GM10847 (cell line): ENCODE results near the gene GNLY.

Experiments
- POLR2A ChIP-seq: IDR thresholded peaks from 2 replicates; pipeline ENCODE4 v1.6.1; 2011; ENCODE audit not compliant: insufficient read length; ENCODE audit errors: extremely low read depth

GNLY gene

GRCh38 chr2:85694052-85695025 lies at the start of gene GNLY:
Gene GNLY (plus strand): TSS chr2:85694358. CDS start chr2:85694419, 61 bp downstream.
- no peak for TF ChIP-seq POLR2A

GRCh38 chr2:85644909-85645308 lies 49.2 kb upstream of the GNLY start:
- TF ChIP-seq POLR2A = no peak

- no peak for TF ChIP-seq POLR2A
Observed at GRCh38 chr2:85646166-85646565, 48.0 kb upstream of the GNLY start.

- TF ChIP-seq POLR2A = no peak
Observed at GRCh38 chr2:85647823-85648526, 46.2 kb upstream of the GNLY start.

GRCh38 chr2:85648619-85649018 lies 45.5 kb upstream of the GNLY start:
- TF ChIP-seq POLR2A = no peak

- no peak for TF ChIP-seq POLR2A
Observed at GRCh38 chr2:85649201-85650190, 44.7 kb upstream of the GNLY start.

GRCh38 chr2:85650456-85650855 lies 43.7 kb upstream of the GNLY start:
- TF ChIP-seq POLR2A = no peak

- TF ChIP-seq POLR2A = no peak
Observed at GRCh38 chr2:85651097-85651496, 43.1 kb upstream of the GNLY start.

- TF ChIP-seq POLR2A = no peak
Observed at GRCh38 chr2:85652056-85652455, 42.1 kb upstream of the GNLY start.

GRCh38 chr2:85653996-85654395 lies 40.2 kb upstream of the GNLY start:
- TF ChIP-seq POLR2A = no peak

- TF ChIP-seq POLR2A = no peak
Observed at GRCh38 chr2:85655961-85656417, 38.2 kb upstream of the GNLY start.

GRCh38 chr2:85656468-85656867 lies 37.7 kb upstream of the GNLY start:
- no peak for TF ChIP-seq POLR2A

GRCh38 chr2:85659324-85659981 lies 34.7 kb upstream of the GNLY start:
- no peak for TF ChIP-seq POLR2A

- TF ChIP-seq POLR2A = no peak
Observed at GRCh38 chr2:85660725-85661124, 33.4 kb upstream of the GNLY start.
